ENCODE data around the gene CMTM8. TPM values are rescaled to one million over a fixed set of nuclear protein-coding genes. Genes with fewer than 3 reads are reported as not detected.
"Not testable (repeated sequence)": the region's sequence is repeated elsewhere in the genome, so short reads cannot be mapped to it uniquely, and the experiment has no call there.

CMTM8 gene
- total and polyA plus RNA-seq, 2 donors (not counting 1 experiment from before 2014, with no cell fraction given), result under 0.01 to 0.50 TPM

DNA sequence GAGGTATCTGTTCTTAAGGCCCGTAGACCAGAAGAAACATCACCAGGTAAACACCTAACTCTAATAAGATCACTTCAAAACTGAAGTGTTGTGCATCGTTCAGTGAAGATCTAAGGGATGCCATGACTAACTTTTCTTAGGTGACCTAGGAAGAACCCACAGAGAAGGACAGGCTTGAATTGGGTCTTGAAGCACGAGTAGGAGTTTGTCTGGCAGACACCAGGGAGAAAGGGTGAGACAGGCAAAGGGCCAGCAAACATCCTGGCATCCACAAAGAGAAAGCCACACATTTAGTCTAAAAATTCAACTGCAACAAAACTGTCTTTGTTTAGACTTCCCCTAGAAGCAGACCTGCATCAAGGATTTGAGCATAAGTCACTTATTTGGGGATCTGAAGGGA, 15.5 kb upstream of the CMTM8 start:
- TF ChIP-seq CTCF (conservative IDR thresholded peaks at IDR 0.05 in 1 of 2, IDR thresholded peaks at IDR 0.05 in 1 of 2; ENCODE audit: low read depth in 1 of 2, low read length in 2 of 2) (no peak), EZH2 (IDR thresholded peaks at IDR 0.05; ENCODE audit: low read length, missing control alignments) (no peak)
- Histone ChIP-seq H3K36me3 (ENCODE audit: control insufficient read depth, insufficient read depth, low read length) (no peaks in the 10 kb centered on the region), H3K9ac (ENCODE audit: insufficient read depth, low read length) (no peak overlapping the region), H3K27me3 (ENCODE audit: control insufficient read depth, insufficient read depth, low read length) (no peaks in the 10 kb centered on the region), H3K4me3 (replicated peaks in 1 of 4; ENCODE audit: control extremely low read depth in 1 of 4, insufficient read depth in 1 of 4, low read depth in 3 of 4, low read length in 4 of 4) (no peak overlapping the region), H3K27ac (ENCODE audit: insufficient read depth, low read length) (no peak overlapping the region), H3K79me2 (ENCODE audit: control insufficient read depth, insufficient read depth, low read length) (no peaks in the 10 kb centered on the region), H3K4me2 (ENCODE audit: extremely low read depth, insufficient read depth, low read length) (no peak overlapping the region), H3K4me1 (ENCODE audit: control insufficient read depth, extremely low read depth, insufficient read depth, low read length) (no peaks in the 10 kb centered on the region), H2AFZ (ENCODE audit: low read length) (no peak overlapping the region), H3K9me3 (ENCODE audit: control insufficient read depth, insufficient read depth, low read depth, low read length) (no peaks in the 10 kb centered on the region), H4K20me1 (ENCODE audit: control insufficient read depth, extremely low read depth, insufficient read depth, low read length) (no peaks in the 10 kb centered on the region)
- no peak for DNase-seq (ENCODE audit: low read depth in 2 of 2)

DNA sequence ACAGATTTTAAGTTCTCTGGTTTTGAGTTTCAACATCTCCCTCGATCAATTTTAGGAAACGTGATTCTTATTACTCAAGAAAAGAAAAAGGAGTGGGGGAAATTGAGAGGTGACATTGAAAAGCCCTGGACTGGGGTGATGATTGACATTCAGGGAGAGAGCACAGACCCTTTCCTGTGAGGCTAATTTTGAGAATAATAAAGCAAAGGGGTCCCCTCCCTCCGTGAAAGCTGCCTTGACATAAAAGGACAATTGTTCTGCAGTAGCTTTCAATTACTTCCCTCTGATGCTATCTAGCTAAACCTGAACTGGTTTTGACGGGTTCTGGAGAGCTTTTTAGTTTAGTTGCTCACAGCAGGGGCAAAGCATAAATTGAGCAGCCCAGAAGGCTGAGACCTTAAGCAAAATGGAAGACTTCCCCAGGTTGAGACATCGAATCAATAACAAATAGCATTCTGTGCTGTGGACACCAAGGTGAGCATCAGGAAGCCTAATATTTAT, 14.4 kb upstream of the CMTM8 start:
- Histone ChIP-seq H3K27me3 (ENCODE audit: control insufficient read depth, insufficient read depth, low read length) (no peaks in the 10 kb centered on the region), H2AFZ (ENCODE audit: low read length) (no peak overlapping the region), H4K20me1 (ENCODE audit: control insufficient read depth, extremely low read depth, insufficient read depth, low read length) (no peaks in the 10 kb centered on the region), H3K4me3 (replicated peaks in 1 of 4; ENCODE audit: control extremely low read depth in 1 of 4, insufficient read depth in 1 of 4, low read depth in 3 of 4, low read length in 4 of 4) (no peak overlapping the region), H3K79me2 (ENCODE audit: control insufficient read depth, insufficient read depth, low read length) (no peaks in the 10 kb centered on the region), H3K36me3 (ENCODE audit: control insufficient read depth, insufficient read depth, low read length) (no peaks in the 10 kb centered on the region), H3K9ac (ENCODE audit: insufficient read depth, low read length) (no peak overlapping the region), H3K9me3 (ENCODE audit: control insufficient read depth, insufficient read depth, low read depth, low read length) (no peaks in the 10 kb centered on the region), H3K4me2 (ENCODE audit: extremely low read depth, insufficient read depth, low read length) (no peak overlapping the region), H3K4me1 (ENCODE audit: control insufficient read depth, extremely low read depth, insufficient read depth, low read length) (no peaks in the 10 kb centered on the region), H3K27ac (ENCODE audit: insufficient read depth, low read length) (no peak overlapping the region)
- TF ChIP-seq CTCF (conservative IDR thresholded peaks at IDR 0.05 in 1 of 2, IDR thresholded peaks at IDR 0.05 in 1 of 2; ENCODE audit: low read depth in 1 of 2, low read length in 2 of 2) (no peak), EZH2 (IDR thresholded peaks at IDR 0.05; ENCODE audit: low read length, missing control alignments) (no peak)
- no peak for DNase-seq (ENCODE audit: low read depth in 2 of 2)

DNA sequence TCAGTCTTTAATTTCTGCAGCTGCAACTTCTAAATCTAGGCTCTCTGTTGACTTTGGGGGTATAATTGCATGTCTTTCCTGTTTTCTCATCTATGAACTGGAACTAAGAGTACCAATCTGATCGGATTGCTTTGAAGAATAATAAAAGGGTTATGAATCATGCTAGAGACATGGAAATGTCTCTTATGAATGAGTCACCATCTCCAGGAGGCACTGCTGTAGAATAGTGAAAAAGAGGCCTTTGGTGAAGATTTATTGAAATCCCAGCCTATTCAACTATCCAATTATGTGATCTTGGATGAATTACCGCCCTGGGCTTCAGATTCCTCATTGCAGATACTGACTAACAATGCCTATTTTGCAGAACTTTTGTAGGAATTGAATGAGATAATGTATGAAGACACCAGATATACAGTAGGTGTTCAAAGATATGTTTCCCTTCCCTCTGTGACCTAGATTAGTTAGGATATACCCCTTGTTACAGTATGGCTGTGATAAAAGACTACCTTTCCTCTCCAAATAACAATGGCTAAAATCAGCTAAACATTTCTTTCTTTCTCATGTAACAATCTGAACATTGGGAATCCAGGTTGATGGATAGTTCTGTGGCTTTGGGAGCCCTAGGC, 11.5 kb upstream of the CMTM8 start:
- H3K4me3 ChIP-seq (replicated peaks in 1 of 4; ENCODE audit: control extremely low read depth in 1 of 4, insufficient read depth in 1 of 4, low read depth in 3 of 4, low read length in 4 of 4), result no peak overlapping the region
- H3K4me2 ChIP-seq (ENCODE audit: extremely low read depth, insufficient read depth, low read length), result no peak overlapping the region
- H3K36me3 ChIP-seq (ENCODE audit: control insufficient read depth, insufficient read depth, low read length), result no peaks in the 10 kb centered on the region
- H3K79me2 ChIP-seq (ENCODE audit: control insufficient read depth, insufficient read depth, low read length), result no peaks in the 10 kb centered on the region
- H3K27ac ChIP-seq (ENCODE audit: insufficient read depth, low read length), result no peak overlapping the region
- no peaks in the 10 kb centered on the region for H4K20me1 ChIP-seq (ENCODE audit: control insufficient read depth, extremely low read depth, insufficient read depth, low read length)
- no peak overlapping the region for H3K9ac ChIP-seq (ENCODE audit: insufficient read depth, low read length)
- TF ChIP-seq CTCF (conservative IDR thresholded peaks at IDR 0.05 in 1 of 2, IDR thresholded peaks at IDR 0.05 in 1 of 2; ENCODE audit: low read depth in 1 of 2, low read length in 2 of 2), result no peak
- H2AFZ ChIP-seq (ENCODE audit: low read length), result no peak overlapping the region
- no peaks in the 10 kb centered on the region for H3K4me1 ChIP-seq (ENCODE audit: control insufficient read depth, extremely low read depth, insufficient read depth, low read length)
- DNase-seq (ENCODE audit: low read depth in 2 of 2), result peak; percentile 37 to 84
- H3K9me3 ChIP-seq (ENCODE audit: control insufficient read depth, insufficient read depth, low read depth, low read length), result no peaks in the 10 kb centered on the region
- no peaks in the 10 kb centered on the region for H3K27me3 ChIP-seq (ENCODE audit: control insufficient read depth, insufficient read depth, low read length)

DNA sequence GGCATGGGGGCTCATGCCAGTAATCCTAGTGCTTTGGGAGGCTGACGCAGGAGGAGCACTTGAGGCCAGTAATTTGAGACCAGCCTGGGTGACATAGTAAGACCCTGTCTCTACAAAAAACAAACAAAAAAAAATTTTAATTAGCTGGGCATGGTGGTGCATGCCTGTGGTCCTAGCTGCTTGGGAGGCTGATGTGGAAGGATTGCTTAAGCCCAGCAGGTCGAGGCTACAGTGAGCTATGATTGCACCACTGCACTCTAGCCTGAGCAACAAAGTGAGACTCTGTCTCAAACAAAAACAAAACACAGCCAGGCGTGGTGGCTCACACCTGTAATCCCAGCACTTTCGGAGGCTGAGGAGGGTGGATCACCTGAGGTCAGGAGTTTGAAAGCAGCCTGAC, 9.7 kb upstream of the CMTM8 start:
- H3K9ac ChIP-seq (ENCODE audit: insufficient read depth, low read length); H3K27me3 ChIP-seq (ENCODE audit: control insufficient read depth, insufficient read depth, low read length); DNase-seq (ENCODE audit: low read depth in 2 of 2); H3K4me2 ChIP-seq (ENCODE audit: extremely low read depth, insufficient read depth, low read length); H2AFZ ChIP-seq (ENCODE audit: low read length); H4K20me1 ChIP-seq (ENCODE audit: control insufficient read depth, extremely low read depth, insufficient read depth, low read length); H3K36me3 ChIP-seq (ENCODE audit: control insufficient read depth, insufficient read depth, low read length); H3K4me1 ChIP-seq (ENCODE audit: control insufficient read depth, extremely low read depth, insufficient read depth, low read length); H3K27ac ChIP-seq (ENCODE audit: insufficient read depth, low read length); H3K79me2 ChIP-seq (ENCODE audit: control insufficient read depth, insufficient read depth, low read length); H3K9me3 ChIP-seq (ENCODE audit: control insufficient read depth, insufficient read depth, low read depth, low read length); H3K4me3 ChIP-seq (replicated peaks in 1 of 4; ENCODE audit: control extremely low read depth in 1 of 4, insufficient read depth in 1 of 4, low read depth in 3 of 4, low read length in 4 of 4): not testable (repeated sequence)

Data from fibroblast of lung (primary cell).